ENCODE results near the gene SLC26A5.

The SLC26A5 gene

GRCh38 chr7:103474956-103475355 is 28.9 kb upstream of the SLC26A5 start:
- DNase-seq (no peak), ATAC-seq (ENCODE audit: insufficient read depth, low read depth) (no peak)
- Histone ChIP-seq H4K20me1 (ENCODE audit: insufficient read depth, low read length) (no peaks in the 10 kb centered on the region), H3K27ac (ENCODE audit: low read length) (no peak overlapping the region), H3K36me3 (ENCODE audit: insufficient read depth, low read length) (no peaks in the 10 kb centered on the region), H3K9me3 (ENCODE audit: insufficient read depth, low read length, severe bottlenecking) (no peaks in the 10 kb centered on the region), H3K4me2 (ENCODE audit: insufficient read depth, low read length) (no peak overlapping the region), H3K4me1 (ENCODE audit: insufficient read depth, low read length) (no peaks in the 10 kb centered on the region), H3K9ac (ENCODE audit: low read depth, low read length) (no peak overlapping the region), H3K27me3 (ENCODE audit: insufficient read depth, low read length, poor library complexity) (peaks cover 14% of the 10 kb centered on the region), H3K4me3 (ENCODE audit: low read depth in 1 of 2, low read length in 2 of 2) (no peak overlapping the region), H2AFZ (ENCODE audit: low read depth, low read length) (no peak overlapping the region), H3K79me2 (ENCODE audit: insufficient read depth, low read length) (no peaks in the 10 kb centered on the region)
- TF ChIP-seq EZH2 (IDR thresholded peaks at IDR 0.05; ENCODE audit: borderline replicate concordance, low read depth, low read length, severe bottlenecking) (no peak), CTCF (IDR thresholded peaks at IDR 0.05; ENCODE audit: borderline replicate concordance, extremely low read depth, low read length, poor library complexity, severe bottlenecking) (no peak)

GRCh38 chr7:103469095-103469948 is 23.3 kb upstream of the SLC26A5 start:
- no peak overlapping the region for H2AFZ ChIP-seq (ENCODE audit: low read depth, low read length)
- no peaks in the 10 kb centered on the region for H3K9me3 ChIP-seq (ENCODE audit: insufficient read depth, low read length, severe bottlenecking)
- no peak for TF ChIP-seq EZH2 (IDR thresholded peaks at IDR 0.05; ENCODE audit: borderline replicate concordance, low read depth, low read length, severe bottlenecking)
- no peak for TF ChIP-seq CTCF (IDR thresholded peaks at IDR 0.05; ENCODE audit: borderline replicate concordance, extremely low read depth, low read length, poor library complexity, severe bottlenecking)
- H3K4me2 ChIP-seq (ENCODE audit: insufficient read depth, low read length) = no peak overlapping the region
- H3K4me3 ChIP-seq (ENCODE audit: low read depth in 1 of 2, low read length in 2 of 2) = no peak overlapping the region
- no peaks in the 10 kb centered on the region for H3K79me2 ChIP-seq (ENCODE audit: insufficient read depth, low read length)
- DNase-seq (no peak), ATAC-seq (ENCODE audit: insufficient read depth, low read depth) (no peak)
- H3K36me3 ChIP-seq (ENCODE audit: insufficient read depth, low read length) = no peaks in the 10 kb centered on the region
- peaks cover 10% of the 10 kb centered on the region for H3K27me3 ChIP-seq (ENCODE audit: insufficient read depth, low read length, poor library complexity)
- no peaks in the 10 kb centered on the region for H3K4me1 ChIP-seq (ENCODE audit: insufficient read depth, low read length)
- no peak overlapping the region for H3K9ac ChIP-seq (ENCODE audit: low read depth, low read length)
- no peak overlapping the region for H3K27ac ChIP-seq (ENCODE audit: low read length)
- H4K20me1 ChIP-seq (ENCODE audit: insufficient read depth, low read length) = no peaks in the 10 kb centered on the region

- ATAC-seq (ENCODE audit: insufficient read depth, low read depth) (no peak), DNase-seq (no peak)
- Histone ChIP-seq H3K27me3 (ENCODE audit: insufficient read depth, low read length, poor library complexity) (peaks cover 3% of the 10 kb centered on the region), H2AFZ (ENCODE audit: low read depth, low read length) (no peak overlapping the region), H3K9ac (ENCODE audit: low read depth, low read length) (no peak overlapping the region), H3K4me1 (ENCODE audit: insufficient read depth, low read length) (no peaks in the 10 kb centered on the region), H4K20me1 (ENCODE audit: insufficient read depth, low read length) (no peaks in the 10 kb centered on the region), H3K4me3 (ENCODE audit: low read depth in 1 of 2, low read length in 2 of 2) (no peak overlapping the region), H3K9me3 (ENCODE audit: insufficient read depth, low read length, severe bottlenecking) (no peaks in the 10 kb centered on the region), H3K36me3 (ENCODE audit: insufficient read depth, low read length) (no peaks in the 10 kb centered on the region), H3K27ac (ENCODE audit: low read length) (no peak overlapping the region), H3K4me2 (ENCODE audit: insufficient read depth, low read length) (no peak overlapping the region), H3K79me2 (ENCODE audit: insufficient read depth, low read length) (no peaks in the 10 kb centered on the region)
- TF ChIP-seq EZH2 (IDR thresholded peaks at IDR 0.05; ENCODE audit: borderline replicate concordance, low read depth, low read length, severe bottlenecking) (no peak), CTCF (IDR thresholded peaks at IDR 0.05; ENCODE audit: borderline replicate concordance, extremely low read depth, low read length, poor library complexity, severe bottlenecking) (no peak)
Observed at GRCh38 chr7:103466814-103467213, 20.8 kb upstream of the SLC26A5 start.

Measured in DND-41 (cell line).